Hematopoietic multipotent progenitor cell treated with erythropoietin and hydrocortisone succinate and interleukin-3 and kit ligand, for 15 days (in vitro differentiated cells): Measurements from ENCODE around the gene NPC1L1.

Experiments
- DNase-seq: peaks from one replicate; pipeline ENCODE4 v3.0.0-alpha.2; 2015; ENCODE audit warnings: low spot score

Gene NPC1L1

DNA sequence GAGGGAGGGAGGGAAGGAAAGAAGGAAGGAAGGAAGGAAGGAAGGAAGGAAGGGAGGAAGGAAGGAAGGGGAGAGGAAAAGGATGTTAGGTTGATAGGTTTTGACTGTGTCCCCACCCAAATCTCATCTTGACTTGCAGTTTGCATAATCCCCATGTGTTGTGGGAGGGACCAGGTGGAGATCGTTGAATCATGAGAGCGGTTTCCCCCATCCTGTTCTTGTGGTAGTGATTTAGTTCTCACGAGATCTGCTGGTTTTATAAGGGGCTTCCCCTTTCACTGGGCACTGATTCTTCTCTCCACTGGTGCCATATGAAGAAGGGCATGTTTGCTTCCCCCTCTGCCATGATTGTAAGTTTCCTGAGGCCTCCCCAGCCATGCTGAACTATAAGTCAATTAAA lies 35.5 kb downstream of the NPC1L1 start:
- no peak for DNase-seq

- peak; percentile 83 for DNase-seq
These were observed 42.7 kb downstream of the NPC1L1 start for GRCh38 chr7:44498230-44498954.

GRCh38 chr7:44497155-44498027 lies 43.7 kb downstream of the NPC1L1 start:
- peak; percentile 77 for DNase-seq

- DNase-seq, result no peak
These were observed 44.7 kb downstream of the NPC1L1 start for GRCh38 chr7:44496385-44496784.

GRCh38 chr7:44494960-44495359 lies 46.2 kb downstream of the NPC1L1 start:
- no peak for DNase-seq

DNA sequence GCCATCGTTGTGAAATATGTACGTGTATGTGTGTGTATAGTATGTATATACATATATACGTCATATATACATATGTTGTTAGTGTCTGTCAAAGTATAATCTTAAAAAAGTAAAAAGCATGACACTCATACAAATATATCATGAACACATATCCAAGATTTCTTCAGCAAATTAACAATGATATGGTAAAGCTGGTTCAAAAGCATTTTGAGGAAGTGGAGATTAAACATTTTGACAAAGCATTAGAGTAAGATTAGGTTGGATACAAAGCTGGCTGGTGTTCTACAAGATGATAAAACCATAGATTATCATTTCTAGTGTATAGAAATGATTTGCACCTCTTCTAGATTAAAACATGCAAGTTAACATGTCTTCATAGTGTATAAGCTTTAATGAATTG lies 49.9 kb downstream of the NPC1L1 start:
- no peak for DNase-seq

DNA sequence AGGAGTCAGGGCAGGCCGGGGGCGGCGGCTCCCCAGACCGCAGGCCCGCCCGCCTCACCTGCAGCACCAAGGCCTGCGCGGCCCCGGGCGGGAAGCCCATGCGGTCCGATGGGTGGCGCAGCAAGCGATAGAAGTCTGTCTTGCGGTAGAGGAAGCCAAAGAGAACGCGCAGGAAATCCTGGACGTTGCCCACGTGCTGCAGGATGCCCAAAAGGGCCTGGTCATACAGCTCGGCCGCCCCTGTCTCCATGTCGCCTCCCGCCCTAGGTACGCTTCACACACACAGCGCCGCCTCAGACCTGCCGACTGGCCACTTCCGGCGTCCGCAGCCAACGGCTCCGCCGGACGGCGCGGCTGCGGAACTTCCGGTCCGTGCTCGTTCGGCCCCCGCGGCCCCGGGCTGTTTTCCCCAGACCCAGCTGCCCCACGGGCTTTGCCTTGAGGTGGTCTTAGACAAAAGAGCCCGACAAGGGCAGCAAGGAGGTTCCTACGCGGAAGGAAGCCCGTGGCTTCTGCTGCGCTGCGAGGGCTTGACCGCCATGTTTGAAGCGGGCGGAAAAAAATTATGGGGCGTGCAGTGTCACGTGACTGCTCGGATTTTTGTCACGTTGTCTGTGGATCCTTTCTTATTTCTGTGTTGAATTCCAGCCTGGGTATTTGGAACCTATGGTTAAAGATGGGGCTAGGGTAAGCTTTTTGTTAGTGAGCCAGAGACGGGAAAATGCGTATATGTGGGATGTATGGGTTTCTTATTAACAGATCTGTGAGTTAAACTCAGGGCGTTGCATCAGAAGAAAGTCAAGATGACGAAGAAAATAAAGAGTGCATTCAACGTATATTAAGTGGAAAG lies 50.6 kb downstream of the NPC1L1 start, which contains the start of gene NUDCD3:
Gene NUDCD3, minus strand, starts transcription at position 308 of the 850 bp plus-strand sequence. Its CDS starts 58 bp downstream, at position 250.
- DNase-seq, result peak; percentile 89

- peak; percentile 42 for DNase-seq
These were observed 51.2 kb downstream of the NPC1L1 start for GRCh38 chr7:44489955-44490350.

- DNase-seq, result no peak
These were observed 52.2 kb downstream of the NPC1L1 start for GRCh38 chr7:44488955-44489354.

DNA sequence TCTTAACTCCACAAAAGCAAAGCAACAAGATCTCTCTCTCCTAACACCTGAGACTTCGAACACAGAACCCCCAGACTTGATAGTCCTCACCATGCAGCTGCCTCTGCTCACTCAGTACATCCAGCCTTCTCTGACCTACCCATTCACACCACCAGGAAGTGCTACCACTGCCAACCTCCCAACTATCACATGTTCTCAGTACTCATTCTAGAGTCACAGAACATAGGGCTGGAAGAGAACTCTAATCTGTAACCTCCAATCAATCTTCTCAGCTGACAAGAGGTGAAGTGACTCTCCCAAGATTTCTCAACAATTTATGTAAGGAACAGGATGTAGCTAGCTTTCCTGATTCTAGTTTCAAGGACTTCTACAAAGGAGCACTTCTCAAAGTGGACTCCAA lies 54.4 kb downstream of the NPC1L1 start:
- DNase-seq, result no peak

DNA sequence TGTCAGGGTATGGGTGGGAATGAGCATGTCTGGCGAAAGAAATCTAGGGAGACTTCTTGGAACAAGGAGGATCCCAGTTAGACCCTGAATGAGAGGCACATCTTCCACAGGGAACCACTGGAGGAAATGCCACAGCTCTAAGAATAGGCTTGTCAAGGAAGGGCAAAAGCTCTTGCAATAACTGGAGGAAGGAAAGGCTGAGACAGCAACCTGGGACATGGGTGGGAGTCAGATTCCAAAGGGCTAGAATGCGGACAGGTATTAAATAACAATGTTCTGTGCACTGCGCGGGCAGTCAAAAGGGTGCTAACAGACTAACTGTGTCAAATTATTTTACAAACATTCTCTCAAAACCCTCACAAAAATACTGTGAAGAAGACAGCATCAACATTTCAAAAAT lies 55.1 kb downstream of the NPC1L1 start:
- DNase-seq, result no peak

DNA sequence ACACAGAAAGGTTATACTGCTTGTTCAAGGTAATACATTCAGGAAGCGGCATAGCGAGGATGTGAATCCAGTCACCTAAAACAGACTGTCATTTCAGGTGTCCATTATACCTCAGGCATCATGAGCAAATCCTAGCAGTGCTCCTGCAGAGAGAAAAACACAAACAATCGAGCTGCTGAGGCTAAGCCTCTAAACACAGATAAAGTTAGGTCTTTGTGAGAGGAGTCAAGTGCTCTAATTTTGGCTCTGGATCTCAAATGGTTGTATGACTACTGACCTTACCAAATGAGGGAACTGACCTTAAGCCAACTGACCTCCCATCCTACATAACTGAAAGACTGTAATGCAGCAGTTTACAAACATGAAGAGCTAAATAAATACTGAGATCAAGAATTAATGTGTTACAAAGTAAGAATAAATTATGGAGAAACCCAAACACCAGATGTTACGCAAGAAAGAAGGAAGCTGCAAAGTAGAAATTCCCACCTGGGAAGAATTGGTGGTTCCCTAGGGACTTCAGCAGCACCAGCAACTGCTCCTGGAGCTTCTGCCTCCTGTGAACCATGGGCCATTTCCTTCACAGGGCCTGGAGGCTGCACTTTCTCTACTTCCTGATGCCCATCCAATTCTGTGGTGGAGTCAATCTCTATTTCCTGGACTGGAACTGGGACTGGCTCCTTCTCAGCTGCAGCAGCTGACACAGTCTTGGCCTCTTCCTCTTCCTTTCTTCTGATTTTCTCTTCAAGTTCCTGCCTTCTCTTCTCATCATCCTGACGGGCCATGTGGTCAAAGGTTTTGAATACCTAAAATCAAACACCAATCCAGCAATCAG lies 56.4 kb downstream of the NPC1L1 start:
- no peak for DNase-seq

GRCh38 chr7:44482502-44483485 lies 58.3 kb downstream of the NPC1L1 start:
- DNase-seq, result no peak

- no peak for DNase-seq
These were observed 63.2 kb downstream of the NPC1L1 start for GRCh38 chr7:44477938-44478337.

DNA sequence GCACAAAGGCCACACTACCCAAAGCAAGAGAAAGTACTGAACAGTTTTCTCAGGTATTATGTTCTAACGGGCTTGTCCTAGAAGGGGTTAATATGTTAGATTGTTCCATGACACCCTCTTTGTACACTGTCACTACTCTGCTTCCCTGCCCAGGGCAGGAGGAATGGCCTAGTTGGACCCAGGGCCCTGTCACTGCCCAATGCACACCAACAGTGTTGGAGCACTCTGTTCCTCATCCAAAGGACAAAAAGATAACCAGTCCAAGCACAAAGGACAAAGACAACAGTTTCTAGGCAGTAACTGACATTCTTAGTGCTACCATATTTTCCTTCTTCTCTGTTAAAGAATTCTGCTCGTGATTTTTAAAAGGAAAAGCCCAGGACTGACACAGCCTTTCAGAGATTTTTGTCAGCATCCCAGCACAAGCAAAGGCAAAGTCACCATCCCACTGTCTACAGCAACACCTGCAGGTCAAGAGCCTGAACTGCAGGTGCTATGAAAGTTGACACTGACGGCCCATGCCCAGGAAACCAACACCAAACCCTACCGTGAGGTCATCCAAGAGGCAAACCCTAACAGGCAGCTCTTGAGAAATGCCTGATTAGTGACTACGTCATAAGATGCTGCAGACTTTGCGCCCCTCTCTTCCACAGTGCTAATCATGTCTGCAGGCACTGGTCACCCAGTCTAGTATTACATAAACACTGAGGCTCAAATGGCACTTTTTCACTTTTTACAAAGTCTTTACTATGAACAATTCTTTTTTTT lies 63.9 kb downstream of the NPC1L1 start:
- DNase-seq, result peak; percentile 65

GRCh38 chr7:44476313-44476712 lies 64.8 kb downstream of the NPC1L1 start:
- DNase-seq, result no peak

- DNase-seq, result no peak
These were observed 67.8 kb downstream of the NPC1L1 start for GRCh38 chr7:44473295-44473694.

DNA sequence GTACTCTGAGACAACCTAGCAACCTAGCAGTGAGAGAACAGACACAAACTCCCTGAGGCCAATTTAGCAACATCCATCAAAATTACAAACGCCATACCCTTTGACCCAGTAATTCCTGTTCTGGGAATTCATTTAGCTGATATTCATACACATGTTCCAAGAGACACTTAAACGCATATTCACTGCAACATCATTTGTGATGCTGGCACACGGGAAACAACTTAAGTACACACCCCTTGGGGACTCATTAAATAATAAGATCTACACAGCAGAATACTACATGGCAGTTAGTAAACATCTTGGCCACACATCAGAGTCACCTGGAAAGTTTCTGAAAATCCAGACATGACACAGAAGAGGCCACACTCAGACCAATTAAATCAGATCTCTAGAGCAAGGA lies 68.3 kb downstream of the NPC1L1 start:
- no peak for DNase-seq

- no peak for DNase-seq
These were observed 69.3 kb downstream of the NPC1L1 start for GRCh38 chr7:44471850-44472249.
